Measurements from ENCODE around the gene SCD. TPM values are rescaled to one million over a fixed set of nuclear protein-coding genes. Genes with fewer than 3 reads are reported as not detected.

Gene SCD
- total and polyA plus RNA-seq, 10 of the 15 experiments (the other 5 are each of a cell fraction or from before 2014, with no cell fraction given): 68.7 to 279 (median 99.5) TPM

DNA sequence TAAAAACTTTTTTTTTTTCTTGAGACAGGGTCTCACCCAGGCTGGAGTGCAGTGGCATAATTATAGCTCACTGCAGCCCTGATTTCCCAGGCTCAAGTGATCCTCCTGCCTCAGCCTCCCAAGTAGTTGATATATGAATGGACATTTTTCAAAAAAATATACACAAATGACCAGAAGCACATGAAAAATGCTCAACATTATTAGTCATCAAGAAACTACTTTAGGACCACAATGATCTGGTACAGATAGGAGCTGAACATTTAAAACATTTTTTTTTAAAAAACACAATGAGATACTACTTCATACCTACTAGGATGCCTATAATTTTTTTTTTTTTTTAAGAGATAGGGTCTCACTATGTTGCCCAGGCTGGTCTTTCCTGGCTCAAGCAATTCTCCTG, 21.7 kb downstream of the SCD start:
- CTCF ChIA-PET: interaction anchor here (0.6 to 2.8 kb wide), 2 partner anchors 30 to 167 kb away, joined by 3 to 9 read pairs; partner anchors contain the start of gene HIF1AN
- no peak for FAIRE-seq
- no TSS peak for BruUV-seq (replicated peaks)

More for the DNA sequence above, 21.7 kb downstream of the SCD start:
- ChIA-PET RAD21 (ENCODE audit: unreplicated experiment) (interaction anchor here (0.7 kb wide), 1 partner anchor 22 kb away, joined by 4 read pairs; the partner anchor contains the start of gene SCD), SMC1A (ENCODE audit: uncharacterized antibody, unreplicated experiment) (interaction anchor here (1.0 to 3.4 kb wide), 3 partner anchors 9 to 63 kb away, joined by 3 to 76 read pairs (median 4); partner anchors contain the start of gene SCD), POLR2A (interaction anchor here (0.6 to 3.2 kb wide), 4 partner anchors 18 to 98 kb away, joined by 3 to 47 read pairs (median 22); partner anchors contain the start of gene SCD)
- no peak overlapping the region for H3K27ac ChIP-seq (ENCODE audit: control insufficient read depth, insufficient read depth)
- no peak overlapping the region for H3K9ac ChIP-seq (ENCODE audit: control insufficient read depth, insufficient read depth, low read length)
- no peak overlapping the region for H3K4me3 ChIP-seq
- ATAC-seq (no peak), DNase-seq (ENCODE audit: low read depth, low spot score) (no peak)
- no peaks in the 10 kb centered on the region; a peak in 1 of 4 replicates for H3K36me3 ChIP-seq (ENCODE audit: control insufficient read depth in 2 of 2, insufficient read depth in 2 of 2, low read length in 1 of 2)
- H3K79me2 ChIP-seq (ENCODE audit: control insufficient read depth, insufficient read depth, low read length): peaks cover 2% of the 10 kb centered on the region
- H4K20me1 ChIP-seq (ENCODE audit: control insufficient read depth, insufficient read depth): no peaks in the 10 kb centered on the region
- TF ChIP-seq TARDBP (IDR thresholded peaks at IDR 0.05; ENCODE audit: borderline replicate concordance) (no peak), SUZ12 (IDR thresholded peaks at IDR 0.05; ENCODE audit: unreplicated experiment) (no peak), PAX5 (IDR thresholded peaks at IDR 0.05; ENCODE audit: borderline replicate concordance, low read depth, low read length) (no peak), EP300 (IDR thresholded peaks at IDR 0.05; ENCODE audit: borderline replicate concordance in 1 of 2, control insufficient read depth in 1 of 2, low read depth in 2 of 2, low read length in 2 of 2) (no peak), GABPA (IDR thresholded peaks at IDR 0.05; ENCODE audit: low read depth) (no peak)
- TF ChIP-seq, protein P1, sequence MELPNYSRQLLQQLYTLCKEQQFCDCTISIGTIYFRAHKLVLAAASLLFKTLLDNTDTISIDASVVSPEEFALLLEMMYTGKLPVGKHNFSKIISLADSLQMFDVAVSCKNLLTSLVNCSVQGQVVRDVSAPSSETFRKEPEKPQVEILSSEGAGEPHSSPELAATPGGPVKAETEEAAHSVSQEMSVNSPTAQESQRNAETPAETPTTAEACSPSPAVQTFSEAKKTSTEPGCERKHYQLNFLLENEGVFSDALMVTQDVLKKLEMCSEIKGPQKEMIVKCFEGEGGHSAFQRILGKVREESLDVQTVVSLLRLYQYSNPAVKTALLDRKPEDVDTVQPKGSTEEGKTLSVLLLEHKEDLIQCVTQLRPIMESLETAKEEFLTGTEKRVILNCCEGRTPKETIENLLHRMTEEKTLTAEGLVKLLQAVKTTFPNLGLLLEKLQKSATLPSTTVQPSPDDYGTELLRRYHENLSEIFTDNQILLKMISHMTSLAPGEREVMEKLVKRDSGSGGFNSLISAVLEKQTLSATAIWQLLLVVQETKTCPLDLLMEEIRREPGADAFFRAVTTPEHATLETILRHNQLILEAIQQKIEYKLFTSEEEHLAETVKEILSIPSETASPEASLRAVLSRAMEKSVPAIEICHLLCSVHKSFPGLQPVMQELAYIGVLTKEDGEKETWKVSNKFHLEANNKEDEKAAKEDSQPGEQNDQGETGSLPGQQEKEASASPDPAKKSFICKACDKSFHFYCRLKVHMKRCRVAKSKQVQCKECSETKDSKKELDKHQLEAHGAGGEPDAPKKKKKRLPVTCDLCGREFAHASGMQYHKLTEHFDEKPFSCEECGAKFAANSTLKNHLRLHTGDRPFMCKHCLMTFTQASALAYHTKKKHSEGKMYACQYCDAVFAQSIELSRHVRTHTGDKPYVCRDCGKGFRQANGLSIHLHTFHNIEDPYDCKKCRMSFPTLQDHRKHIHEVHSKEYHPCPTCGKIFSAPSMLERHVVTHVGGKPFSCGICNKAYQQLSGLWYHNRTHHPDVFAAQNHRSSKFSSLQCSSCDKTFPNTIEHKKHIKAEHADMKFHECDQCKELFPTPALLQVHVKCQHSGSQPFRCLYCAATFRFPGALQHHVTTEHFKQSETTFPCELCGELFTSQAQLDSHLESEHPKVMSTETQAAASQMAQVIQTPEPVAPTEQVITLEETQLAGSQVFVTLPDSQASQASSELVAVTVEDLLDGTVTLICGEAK (IDR thresholded peaks at IDR 0.05; ENCODE audit: borderline replicate concordance): no peak
- TF ChIP-seq, protein P2, sequence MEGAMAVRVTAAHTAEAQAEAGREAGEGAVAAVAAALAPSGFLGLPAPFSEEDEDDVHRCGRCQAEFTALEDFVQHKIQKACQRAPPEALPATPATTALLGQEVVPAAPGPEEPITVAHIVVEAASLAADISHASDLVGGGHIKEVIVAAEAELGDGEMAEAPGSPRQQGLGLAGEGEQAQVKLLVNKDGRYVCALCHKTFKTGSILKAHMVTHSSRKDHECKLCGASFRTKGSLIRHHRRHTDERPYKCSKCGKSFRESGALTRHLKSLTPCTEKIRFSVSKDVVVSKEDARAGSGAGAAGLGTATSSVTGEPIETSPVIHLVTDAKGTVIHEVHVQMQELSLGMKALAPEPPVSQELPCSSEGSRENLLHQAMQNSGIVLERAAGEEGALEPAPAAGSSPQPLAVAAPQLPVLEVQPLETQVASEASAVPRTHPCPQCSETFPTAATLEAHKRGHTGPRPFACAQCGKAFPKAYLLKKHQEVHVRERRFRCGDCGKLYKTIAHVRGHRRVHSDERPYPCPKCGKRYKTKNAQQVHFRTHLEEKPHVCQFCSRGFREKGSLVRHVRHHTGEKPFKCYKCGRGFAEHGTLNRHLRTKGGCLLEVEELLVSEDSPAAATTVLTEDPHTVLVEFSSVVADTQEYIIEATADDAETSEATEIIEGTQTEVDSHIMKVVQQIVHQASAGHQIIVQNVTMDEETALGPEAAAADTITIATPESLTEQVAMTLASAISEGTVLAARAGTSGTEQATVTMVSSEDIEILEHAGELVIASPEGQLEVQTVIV (IDR thresholded peaks at IDR 0.05; ENCODE audit: borderline replicate concordance, partially characterized antibody): no peak
- no peak overlapping the region for H2AFZ ChIP-seq (ENCODE audit: control insufficient read depth, low read depth, low read length)
- H3K27me3 ChIP-seq (replicated peaks in 1 of 2; ENCODE audit: control insufficient read depth in 2 of 2, insufficient read depth in 2 of 2, low read length in 1 of 2): no peaks in the 10 kb centered on the region
- no peak overlapping the region for H3K4me2 ChIP-seq (ENCODE audit: control insufficient read depth, insufficient read depth)
- in situ Hi-C loops (cut with MboI) (no loop called here), intact Hi-C loops (cut with micrococcal nuclease; ENCODE audit: unreplicated experiment) (no loop called here)
- peaks cover 21% of the 10 kb centered on the region for H3K4me1 ChIP-seq (ENCODE audit: control insufficient read depth, insufficient read depth, low read length)
- no peaks in the 10 kb centered on the region for H3K9me3 ChIP-seq (replicated peaks; ENCODE audit: control insufficient read depth, insufficient read depth, low read length)

Measured in GM12878 (cell line).